GM21526 (cell line): ENCODE data around the gene HSF4.

Experiments used
- ATAC-seq: cut with Tn5 transposase; IDR thresholded peaks from one replicate; pipeline ENCODE4 v1.9.1; 2021; ENCODE audit warnings: moderate library complexity; ENCODE audit not compliant: unreplicated experiment, low FRiP score

HSF4 gene

GRCh38 chr16:67198238-67198734 lies 33.7 kb downstream of the HSF4 start:
- no peak for ATAC-seq

- no peak for ATAC-seq
Observed at GRCh38 chr16:67199011-67199807, 34.7 kb downstream of the HSF4 start, which contains the start of gene ELMO3. ELMO3 (plus strand) TSS chr16:67199131; CDS start chr16:67199327, 196 bp downstream.

GRCh38 chr16:67199808-67200198 lies 35.3 kb downstream of the HSF4 start:
- no peak for ATAC-seq

- no peak for ATAC-seq
Observed at GRCh38 chr16:67200491-67200890, 35.9 kb downstream of the HSF4 start.

GRCh38 chr16:67201411-67202345 lies 37.1 kb downstream of the HSF4 start:
- ATAC-seq: no peak

GRCh38 chr16:67202426-67202825 lies 37.9 kb downstream of the HSF4 start:
- no peak for ATAC-seq

GRCh38 chr16:67202956-67203493 lies 38.5 kb downstream of the HSF4 start:
- ATAC-seq: no peak

GRCh38 chr16:67204076-67204475 lies 39.5 kb downstream of the HSF4 start:
- ATAC-seq: no peak

- no peak for ATAC-seq
Observed at GRCh38 chr16:67206129-67206837, 41.7 kb downstream of the HSF4 start.

GRCh38 chr16:67206838-67207248 lies 42.3 kb downstream of the HSF4 start:
- ATAC-seq: no peak

- no peak for ATAC-seq
Observed at GRCh38 chr16:67207249-67208091, 42.9 kb downstream of the HSF4 start.

GRCh38 chr16:67208154-67208896 lies 43.8 kb downstream of the HSF4 start:
- no peak for ATAC-seq

GRCh38 chr16:67209565-67209964 lies 45.0 kb downstream of the HSF4 start:
- no peak for ATAC-seq

GRCh38 chr16:67210069-67210937 lies 45.8 kb downstream of the HSF4 start:
- ATAC-seq: no peak

- ATAC-seq: no peak
Observed at GRCh38 chr16:67211674-67212073, 47.1 kb downstream of the HSF4 start.

- no peak for ATAC-seq
Observed at GRCh38 chr16:67212766-67213165, 48.2 kb downstream of the HSF4 start.

GRCh38 chr16:67213197-67214019 lies 48.9 kb downstream of the HSF4 start:
- no peak for ATAC-seq
